Choroid plexus epithelial cell (primary cell): Measurements from ENCODE around the gene PTPN2.

Source experiments
- DNase-seq: peaks from one replicate; pipeline ENCODE4 v3.0.0-alpha.2; 2010; ENCODE audit warnings: low read depth
- H3K4me3 ChIP-seq: 2 replicates; pipeline ENCODE4 v1.5.1; 2011; ENCODE audit warnings: low read depth, mild to moderate bottlenecking, control low read depth, low read length, moderate library complexity
- TF ChIP-seq, protein P1 (sequence below): conservative IDR thresholded peaks from 2 replicates; pipeline ENCODE4 v1.5.1; 2011; ENCODE audit warnings: low read depth, mild to moderate bottlenecking, control low read depth, inconsistent platforms, low read length, moderate library complexity

The PTPN2 gene

DNA sequence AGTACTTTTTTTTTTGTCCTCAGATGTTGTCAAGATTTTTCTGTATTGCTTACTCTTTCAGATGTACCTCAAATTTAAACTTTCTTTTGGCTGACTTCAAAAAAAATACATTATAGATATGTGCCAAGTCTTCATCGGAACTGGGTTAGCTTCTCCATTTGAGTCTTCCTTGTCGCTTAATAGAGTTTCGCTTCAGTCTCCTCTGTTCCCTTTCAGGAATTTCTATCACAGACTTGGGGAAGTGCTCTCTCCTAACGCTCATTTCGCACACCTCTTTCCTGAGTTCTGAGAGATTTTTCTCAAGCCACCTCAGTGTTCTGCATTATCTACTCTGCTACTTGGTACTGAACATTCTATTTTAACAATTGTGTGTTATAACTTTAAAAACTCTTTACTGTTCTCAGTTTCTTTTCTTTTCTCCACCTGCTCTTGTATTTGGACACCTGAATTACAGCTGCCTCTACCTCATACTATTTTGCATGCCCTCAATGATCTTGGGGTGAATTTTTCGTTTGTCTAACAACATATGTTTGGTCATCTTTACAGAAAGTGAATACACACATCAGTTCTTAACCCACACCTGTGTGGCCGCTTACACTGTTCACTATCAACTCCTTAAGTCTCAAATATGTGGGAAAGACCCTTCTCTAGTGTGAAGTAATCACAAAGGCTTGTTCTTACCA lies 16.5 kb downstream of the PTPN2 start:
- TF ChIP-seq, protein P1, sequence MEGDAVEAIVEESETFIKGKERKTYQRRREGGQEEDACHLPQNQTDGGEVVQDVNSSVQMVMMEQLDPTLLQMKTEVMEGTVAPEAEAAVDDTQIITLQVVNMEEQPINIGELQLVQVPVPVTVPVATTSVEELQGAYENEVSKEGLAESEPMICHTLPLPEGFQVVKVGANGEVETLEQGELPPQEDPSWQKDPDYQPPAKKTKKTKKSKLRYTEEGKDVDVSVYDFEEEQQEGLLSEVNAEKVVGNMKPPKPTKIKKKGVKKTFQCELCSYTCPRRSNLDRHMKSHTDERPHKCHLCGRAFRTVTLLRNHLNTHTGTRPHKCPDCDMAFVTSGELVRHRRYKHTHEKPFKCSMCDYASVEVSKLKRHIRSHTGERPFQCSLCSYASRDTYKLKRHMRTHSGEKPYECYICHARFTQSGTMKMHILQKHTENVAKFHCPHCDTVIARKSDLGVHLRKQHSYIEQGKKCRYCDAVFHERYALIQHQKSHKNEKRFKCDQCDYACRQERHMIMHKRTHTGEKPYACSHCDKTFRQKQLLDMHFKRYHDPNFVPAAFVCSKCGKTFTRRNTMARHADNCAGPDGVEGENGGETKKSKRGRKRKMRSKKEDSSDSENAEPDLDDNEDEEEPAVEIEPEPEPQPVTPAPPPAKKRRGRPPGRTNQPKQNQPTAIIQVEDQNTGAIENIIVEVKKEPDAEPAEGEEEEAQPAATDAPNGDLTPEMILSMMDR, result no peak
- DNase-seq, result no peak
- H3K4me3 ChIP-seq, result no peak overlapping the region

DNA sequence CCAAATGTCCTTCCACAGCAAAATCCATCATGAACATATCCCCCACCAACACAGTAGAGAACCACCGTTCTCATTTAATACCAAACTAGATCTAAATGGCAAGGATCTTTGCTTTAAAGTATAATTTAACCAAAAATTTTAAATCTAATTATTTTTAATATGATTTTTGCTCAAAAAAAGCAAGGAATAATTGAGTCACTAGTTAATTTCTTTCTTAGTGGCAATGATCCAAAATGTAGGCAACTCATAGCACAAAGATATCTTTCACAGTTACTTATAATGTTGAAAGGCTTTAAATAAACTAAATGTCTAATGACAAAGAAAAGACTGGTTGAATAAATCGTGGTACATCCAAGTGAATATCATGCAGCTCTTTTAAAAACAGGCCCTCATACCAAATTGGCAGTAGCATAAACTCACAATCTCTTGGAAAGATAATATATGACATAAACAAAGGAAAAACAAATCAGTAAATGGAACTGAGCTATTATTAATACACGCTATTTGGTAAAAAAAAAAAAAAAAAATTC lies 20.3 kb downstream of the PTPN2 start:
- no peak overlapping the region for H3K4me3 ChIP-seq
- TF ChIP-seq, protein P1, result no peak
- no peak for DNase-seq

DNA sequence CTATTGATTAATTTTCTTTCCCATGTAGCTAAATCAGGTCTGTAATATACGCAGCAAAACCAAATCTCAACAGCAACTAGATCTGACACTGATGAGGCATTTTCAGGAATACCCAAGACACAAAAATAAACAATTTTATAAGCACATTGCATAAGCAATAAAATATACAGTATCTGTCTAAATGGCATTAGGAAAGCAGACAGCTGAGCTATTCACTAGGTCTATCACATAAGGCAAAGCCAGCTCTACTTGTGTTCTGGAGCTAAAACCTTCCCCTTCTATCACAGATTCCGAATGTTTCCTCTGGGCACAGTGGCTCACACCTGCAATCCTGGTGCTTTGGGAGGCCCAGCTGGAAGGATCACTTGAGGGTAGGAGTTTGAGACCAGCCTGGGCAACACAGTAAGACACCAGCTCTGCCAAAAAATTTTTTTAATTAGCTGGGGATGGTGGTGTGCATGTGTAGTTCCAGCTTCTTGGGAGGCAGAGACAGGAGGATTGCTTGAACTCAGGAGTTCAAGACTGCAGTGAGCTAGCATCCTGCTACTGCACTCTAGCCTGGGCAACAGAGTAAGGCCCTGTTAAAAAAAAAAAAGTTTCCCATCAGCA lies 21.1 kb downstream of the PTPN2 start:
- DNase-seq, result no peak
- TF ChIP-seq, protein P1, result no peak
- H3K4me3 ChIP-seq, result no peak overlapping the region

DNA sequence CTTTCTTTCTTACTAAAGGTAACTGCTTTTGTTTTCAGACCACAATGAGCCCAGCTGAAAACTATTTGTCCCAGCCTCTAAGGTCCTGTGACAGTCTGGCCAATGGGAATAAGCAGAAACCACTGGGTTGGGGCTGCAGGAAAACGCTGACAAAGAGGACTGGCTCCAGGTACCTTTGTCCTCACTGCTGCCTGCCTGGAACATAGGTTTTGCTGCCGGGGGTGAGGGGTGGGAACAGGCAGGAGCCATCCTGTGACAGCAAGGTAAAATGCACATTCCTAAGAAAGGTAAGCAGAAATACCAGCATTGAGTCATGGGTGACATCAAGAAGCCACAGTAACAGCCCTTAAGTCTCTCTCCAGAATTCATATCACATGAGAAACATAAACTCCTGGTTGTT lies 21.6 kb downstream of the PTPN2 start:
- no peak overlapping the region for H3K4me3 ChIP-seq
- no peak for DNase-seq
- TF ChIP-seq, protein P1, result no peak

DNA sequence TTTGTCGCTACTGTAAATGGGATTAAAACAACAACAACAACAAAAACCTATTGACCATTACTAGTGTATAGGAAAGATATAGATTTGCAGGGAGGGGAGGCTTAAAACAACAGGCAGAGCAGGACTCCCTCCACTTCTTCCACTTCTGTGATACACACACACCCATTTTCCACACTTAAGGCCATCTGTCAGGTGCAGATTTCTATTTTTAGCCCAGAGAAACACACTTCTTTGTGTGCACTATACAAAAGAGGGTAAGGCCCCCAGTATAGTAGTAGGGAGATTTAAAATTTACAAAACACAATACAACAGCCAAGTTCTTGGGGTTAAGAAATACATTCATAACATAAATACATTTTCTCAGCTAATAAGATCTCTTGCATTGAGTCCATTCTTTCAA lies 22.4 kb downstream of the PTPN2 start:
- TF ChIP-seq, protein P1, result no peak
- no peak for DNase-seq
- no peak overlapping the region for H3K4me3 ChIP-seq

DNA sequence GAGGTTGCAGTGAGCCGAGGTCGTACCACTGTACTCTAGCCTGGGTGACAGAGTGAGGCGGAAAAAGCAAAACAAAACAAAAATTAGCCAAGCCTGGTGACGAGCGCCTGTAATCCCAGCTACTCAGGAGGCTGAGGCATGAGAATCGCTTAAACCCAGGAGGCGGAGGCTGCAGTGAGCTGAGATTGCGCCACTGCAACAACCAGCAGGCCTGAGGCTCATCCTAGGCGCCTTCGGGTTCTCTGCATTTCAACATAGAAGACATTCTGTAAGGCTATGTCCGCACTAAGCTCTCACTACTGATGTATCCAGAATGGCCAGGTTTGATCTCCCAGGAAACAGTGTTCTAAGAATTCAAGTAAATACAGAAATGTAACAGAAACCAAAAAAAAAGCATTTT lies 23.5 kb downstream of the PTPN2 start:
- DNase-seq, result no peak

More for the DNA sequence above, 23.5 kb downstream of the PTPN2 start:
- H3K4me3 ChIP-seq, result no peak overlapping the region
- TF ChIP-seq, protein P1, result no peak
